ENCODE results near the gene UNC79. TPM values are rescaled to one million over a fixed set of nuclear protein-coding genes. Genes with fewer than 3 reads are reported as not detected.

Gene UNC79
- total RNA-seq, 1 donor from 2014 or later, result 0.08 TPM

GRCh38 chr14:93709249-93709648, 278.5 kb downstream of the UNC79 start:
- no peak overlapping the region for H3K27ac Mint-ChIP-seq (ENCODE audit: unreplicated experiment)
- no peaks in the 10 kb centered on the region for H3K36me3 Mint-ChIP-seq (ENCODE audit: unreplicated experiment)
- no peak for DNase-seq (ENCODE audit: extremely low spot score, unreplicated experiment)
- H3K4me1 Mint-ChIP-seq (ENCODE audit: unreplicated experiment), result no peaks in the 10 kb centered on the region
- TF ChIP-seq CTCF (IDR thresholded peaks at IDR 0.05), result no peak
- H3K27me3 Mint-ChIP-seq (ENCODE audit: unreplicated experiment), result no peaks in the 10 kb centered on the region
- peaks cover 10% of the 10 kb centered on the region for H3K9me3 Mint-ChIP-seq (ENCODE audit: unreplicated experiment)
- no peak overlapping the region for H3K4me3 Mint-ChIP-seq (ENCODE audit: unreplicated experiment)

GRCh38 chr14:93712079-93712837, 281.5 kb downstream of the UNC79 start:
- Mint-ChIP-seq H3K27ac (ENCODE audit: unreplicated experiment) (no peak overlapping the region), H3K4me3 (ENCODE audit: unreplicated experiment) (no peak overlapping the region), H3K36me3 (ENCODE audit: unreplicated experiment) (no peaks in the 10 kb centered on the region), H3K9me3 (ENCODE audit: unreplicated experiment) (peaks cover 10% of the 10 kb centered on the region), H3K27me3 (ENCODE audit: unreplicated experiment) (no peaks in the 10 kb centered on the region), H3K4me1 (ENCODE audit: unreplicated experiment) (no peaks in the 10 kb centered on the region)
- peak; percentile 64 for DNase-seq (ENCODE audit: extremely low spot score, unreplicated experiment)
- TF ChIP-seq CTCF (IDR thresholded peaks at IDR 0.05), result no peak

- DNase-seq (ENCODE audit: extremely low spot score, unreplicated experiment), result peak; percentile 83
- Mint-ChIP-seq H3K27me3 (ENCODE audit: unreplicated experiment) (no peaks in the 10 kb centered on the region), H3K36me3 (ENCODE audit: unreplicated experiment) (no peaks in the 10 kb centered on the region), H3K9me3 (ENCODE audit: unreplicated experiment) (peaks cover 10% of the 10 kb centered on the region), H3K27ac (ENCODE audit: unreplicated experiment) (no peak overlapping the region), H3K4me1 (ENCODE audit: unreplicated experiment) (no peaks in the 10 kb centered on the region), H3K4me3 (ENCODE audit: unreplicated experiment) (no peak overlapping the region)
- no peak for TF ChIP-seq CTCF (IDR thresholded peaks at IDR 0.05)
These were observed 282.3 kb downstream of the UNC79 start for GRCh38 chr14:93712838-93713724.

- Mint-ChIP-seq H3K27ac (ENCODE audit: unreplicated experiment) (no peak overlapping the region), H3K9me3 (ENCODE audit: unreplicated experiment) (peaks cover 9% of the 10 kb centered on the region), H3K4me1 (ENCODE audit: unreplicated experiment) (no peaks in the 10 kb centered on the region), H3K36me3 (ENCODE audit: unreplicated experiment) (no peaks in the 10 kb centered on the region), H3K27me3 (ENCODE audit: unreplicated experiment) (no peaks in the 10 kb centered on the region), H3K4me3 (ENCODE audit: unreplicated experiment) (no peak overlapping the region)
- TF ChIP-seq CTCF (IDR thresholded peaks at IDR 0.05), result no peak
- peak; percentile 83 for DNase-seq (ENCODE audit: extremely low spot score, unreplicated experiment)
These were observed 283.1 kb downstream of the UNC79 start for GRCh38 chr14:93713726-93714405.

Measured in osteocyte (in vitro differentiated cells).